Fibroblast of lung (primary cell): ENCODE measurements around the gene MEP1A.
"Not testable (repeated sequence)": the region's sequence is repeated elsewhere in the genome, so short reads cannot be mapped to it uniquely, and the experiment has no call there.

ENCODE experiments used
- EZH2 ChIP-seq: IDR thresholded peaks from 2 replicates; pipeline ENCODE4 v1.5.1; 2012; ENCODE audit warnings: low read length, control low read depth, mild to moderate bottlenecking; ENCODE audit errors: missing control alignments
- TF ChIP-seq, protein P1 (sequence below), 2 donors: IDR thresholded peaks in 1 of 2; conservative IDR thresholded peaks in 1 of 2; 1 replicate in 1 of 2; 2 replicates in 1 of 2; pipeline ENCODE4 v1.5.1; 2011 to 2012; ENCODE audit warnings: low read length in 2 of 2, control low read depth in 1 of 2, inconsistent platforms in 1 of 2, low read depth in 1 of 2, mild to moderate bottlenecking in 1 of 2

DNA sequence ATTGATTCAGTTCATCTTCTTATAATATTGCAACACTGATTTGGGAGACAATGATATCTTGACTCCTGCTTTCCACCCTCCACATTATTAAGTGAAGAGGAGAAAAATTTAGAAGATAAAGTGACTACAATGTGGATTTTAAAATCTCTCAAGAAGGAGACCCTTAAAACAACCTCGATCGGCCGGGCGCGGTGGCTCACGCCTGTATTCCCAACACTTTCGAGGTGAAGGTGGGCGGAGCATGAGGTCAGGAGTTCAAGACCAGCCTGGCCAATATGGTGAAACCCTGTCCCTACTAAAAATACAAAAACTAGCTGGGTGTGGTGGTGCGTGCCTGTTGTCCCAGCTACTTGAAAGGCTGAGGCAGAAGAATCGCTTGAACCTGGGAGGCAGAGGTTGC lies 28.9 kb upstream of the MEP1A start:
- TF ChIP-seq, protein P1, sequence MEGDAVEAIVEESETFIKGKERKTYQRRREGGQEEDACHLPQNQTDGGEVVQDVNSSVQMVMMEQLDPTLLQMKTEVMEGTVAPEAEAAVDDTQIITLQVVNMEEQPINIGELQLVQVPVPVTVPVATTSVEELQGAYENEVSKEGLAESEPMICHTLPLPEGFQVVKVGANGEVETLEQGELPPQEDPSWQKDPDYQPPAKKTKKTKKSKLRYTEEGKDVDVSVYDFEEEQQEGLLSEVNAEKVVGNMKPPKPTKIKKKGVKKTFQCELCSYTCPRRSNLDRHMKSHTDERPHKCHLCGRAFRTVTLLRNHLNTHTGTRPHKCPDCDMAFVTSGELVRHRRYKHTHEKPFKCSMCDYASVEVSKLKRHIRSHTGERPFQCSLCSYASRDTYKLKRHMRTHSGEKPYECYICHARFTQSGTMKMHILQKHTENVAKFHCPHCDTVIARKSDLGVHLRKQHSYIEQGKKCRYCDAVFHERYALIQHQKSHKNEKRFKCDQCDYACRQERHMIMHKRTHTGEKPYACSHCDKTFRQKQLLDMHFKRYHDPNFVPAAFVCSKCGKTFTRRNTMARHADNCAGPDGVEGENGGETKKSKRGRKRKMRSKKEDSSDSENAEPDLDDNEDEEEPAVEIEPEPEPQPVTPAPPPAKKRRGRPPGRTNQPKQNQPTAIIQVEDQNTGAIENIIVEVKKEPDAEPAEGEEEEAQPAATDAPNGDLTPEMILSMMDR (conservative IDR thresholded peaks at IDR 0.05 in 1 of 2, IDR thresholded peaks at IDR 0.05 in 1 of 2; ENCODE audit: low read depth in 1 of 2, low read length in 2 of 2), result not testable (repeated sequence)
- TF ChIP-seq EZH2, result not testable (repeated sequence)
